HAP-1 (cell line): ENCODE results near the gene E2F7.

Experiments used
- DNase-seq, 2 experiments: peaks; one replicate each; pipeline ENCODE4 v3.0.0-alpha.2; 2016 to 2020; ENCODE audit warnings: low spot score in 2 of 2
- H3K27me3 ChIP-seq: fragments of 250-450 bp; sonication (Bioruptor Pico); 2 replicates; pipeline ENCODE4 v1.5.1; 2020; ENCODE audit warnings: low read depth, mild to moderate bottlenecking, moderate library complexity
- H3K36me3 ChIP-seq: fragments of 250-450 bp; sonication (Bioruptor Pico); replicated peaks from 2 replicates; pipeline ENCODE4 v1.5.1; 2020; ENCODE audit warnings: mild to moderate bottlenecking
- H3K4me1 ChIP-seq: fragments of 250-450 bp; sonication (Bioruptor Pico); 2 replicates; pipeline ENCODE4 v1.5.1; 2020; ENCODE audit warnings: mild to moderate bottlenecking
- H3K4me3 ChIP-seq: fragments of 250-450 bp; sonication (Bioruptor Pico); 2 replicates; pipeline ENCODE4 v1.5.1; 2020; ENCODE audit warnings: mild to moderate bottlenecking, moderate library complexity
- H3K9me3 ChIP-seq: fragments of 250-450 bp; sonication (Bioruptor Pico); 2 replicates; pipeline ENCODE4 v1.5.1; 2020; ENCODE audit warnings: mild to moderate bottlenecking, moderate library complexity
- in situ Hi-C: fragments of 300-500 bp; cut with MboI; formaldehyde crosslinking; loops from 3 replicates; pipeline ENCODE4 v1.14.3; 2020; ENCODE audit warnings: low sequenced_read_pairs, inconsistent platforms, mixed read lengths

The E2F7 gene

DNA sequence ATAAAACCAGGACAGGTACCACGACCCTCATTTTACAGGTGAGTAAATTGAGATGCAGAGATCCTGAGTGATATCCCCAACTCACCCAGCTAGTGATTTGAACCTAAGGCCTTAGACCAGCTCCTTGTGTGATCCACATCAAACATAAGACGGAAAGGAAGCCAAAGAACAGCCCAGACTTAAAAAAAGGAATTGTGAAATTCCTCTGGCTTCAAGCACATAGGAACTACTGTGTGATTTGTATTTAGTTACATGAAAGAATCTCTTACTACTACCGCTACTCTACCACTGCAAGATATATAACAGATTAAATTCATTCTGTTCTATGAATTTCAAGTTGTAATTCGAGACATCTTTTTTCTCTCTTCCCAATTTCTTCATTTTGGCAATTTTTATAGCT lies 10.5 kb downstream of the E2F7 start:
- Histone ChIP-seq H3K27me3 (no peaks in the 10 kb centered on the region), H3K4me1 (peaks cover 7% of the 10 kb centered on the region), H3K36me3 (peaks cover 26% of the 10 kb centered on the region), H3K4me3 (no peak overlapping the region), H3K9me3 (no peaks in the 10 kb centered on the region)
- DNase-seq = no peak
- in situ Hi-C loops = no loop called here

DNA sequence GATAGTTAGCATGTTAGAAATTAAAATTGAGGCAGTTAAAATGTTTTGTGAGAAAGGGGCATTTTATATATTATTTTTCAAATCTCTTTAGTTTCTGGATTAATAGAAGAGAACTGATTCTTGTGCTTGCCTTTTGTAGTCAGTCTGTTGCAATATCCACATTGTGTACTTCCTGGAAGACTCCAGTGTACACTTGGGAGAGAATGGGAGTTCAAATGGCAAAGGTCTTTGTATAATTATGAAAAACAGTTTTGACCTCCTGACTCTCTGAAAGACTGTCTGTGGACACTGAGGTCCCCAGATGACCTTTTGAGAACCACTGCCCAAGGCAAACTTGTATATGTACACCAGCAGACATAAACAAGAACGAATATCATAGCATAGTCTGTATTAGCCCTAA lies 12.1 kb downstream of the E2F7 start:
- no peaks in the 10 kb centered on the region for H3K9me3 ChIP-seq
- no peaks in the 10 kb centered on the region for H3K27me3 ChIP-seq
- peaks cover 39% of the 10 kb centered on the region for H3K36me3 ChIP-seq
- no peak for DNase-seq
- in situ Hi-C loops = no loop called here
- no peak overlapping the region for H3K4me3 ChIP-seq
- H3K4me1 ChIP-seq = peaks cover 7% of the 10 kb centered on the region

- Histone ChIP-seq H3K36me3 (peaks cover 63% of the 10 kb centered on the region), H3K4me3 (no peak overlapping the region), H3K27me3 (no peaks in the 10 kb centered on the region), H3K9me3 (no peaks in the 10 kb centered on the region), H3K4me1 (peaks cover 7% of the 10 kb centered on the region)
- in situ Hi-C loops = no loop called here
- DNase-seq = peak; percentile 45 to 69
Measured at GRCh38 chr12:77049767-77050353, 15.5 kb downstream of the E2F7 start.

GRCh38 chr12:77047341-77048109 lies 17.8 kb downstream of the E2F7 start:
- H3K27me3 ChIP-seq = no peaks in the 10 kb centered on the region
- H3K4me3 ChIP-seq = no peak overlapping the region
- in situ Hi-C loops = no loop called here
- no peak for DNase-seq
- peaks cover 72% of the 10 kb centered on the region for H3K36me3 ChIP-seq
- no peaks in the 10 kb centered on the region for H3K9me3 ChIP-seq
- 0 out of 2 replicates have a peak, but pooled peaks cover 2% of the 10 kb centered on the region for H3K4me1 ChIP-seq

DNA sequence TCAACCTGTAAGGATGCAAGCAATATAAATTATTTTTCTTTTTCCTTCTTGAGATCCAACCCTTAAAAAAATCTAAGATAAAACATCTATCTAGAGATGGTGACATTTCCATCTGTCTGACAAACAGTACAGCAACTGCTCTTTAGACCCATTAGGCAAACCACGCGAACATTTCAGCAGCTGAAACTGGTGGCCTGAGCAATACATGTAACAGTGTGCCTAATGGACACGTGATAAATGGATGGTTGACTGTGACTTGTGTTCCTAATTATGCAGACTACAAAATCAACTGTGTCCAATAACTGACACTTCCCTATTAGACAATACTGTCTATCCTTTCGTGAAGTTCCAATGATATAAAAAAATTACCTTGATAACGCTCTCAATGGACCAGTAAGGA lies 18.9 kb downstream of the E2F7 start:
- in situ Hi-C loops = no loop called here
- no peak for DNase-seq
- Histone ChIP-seq H3K4me3 (no peak overlapping the region), H3K27me3 (no peaks in the 10 kb centered on the region), H3K4me1 (no peaks in the 10 kb centered on the region), H3K9me3 (no peaks in the 10 kb centered on the region), H3K36me3 (peaks cover 80% of the 10 kb centered on the region)

GRCh38 chr12:77045183-77045582 lies 20.2 kb downstream of the E2F7 start:
- H3K27me3 ChIP-seq = no peaks in the 10 kb centered on the region
- peaks cover 80% of the 10 kb centered on the region for H3K36me3 ChIP-seq
- in situ Hi-C loops = no loop called here
- DNase-seq = no peak
- no peaks in the 10 kb centered on the region for H3K9me3 ChIP-seq
- no peak overlapping the region for H3K4me3 ChIP-seq
- H3K4me1 ChIP-seq = no peaks in the 10 kb centered on the region

GRCh38 chr12:77044721-77045120 lies 20.6 kb downstream of the E2F7 start:
- Histone ChIP-seq H3K4me1 (no peaks in the 10 kb centered on the region), H3K36me3 (peaks cover 84% of the 10 kb centered on the region), H3K9me3 (no peaks in the 10 kb centered on the region), H3K4me3 (no peak overlapping the region), H3K27me3 (no peaks in the 10 kb centered on the region)
- DNase-seq = no peak
- in situ Hi-C loops = no loop called here

GRCh38 chr12:77042833-77043232 lies 22.5 kb downstream of the E2F7 start:
- Histone ChIP-seq H3K4me3 (no peak overlapping the region), H3K36me3 (peaks cover 81% of the 10 kb centered on the region), H3K4me1 (no peaks in the 10 kb centered on the region; the same call in 1 of the 2 replicates), H3K9me3 (no peaks in the 10 kb centered on the region), H3K27me3 (no peaks in the 10 kb centered on the region)
- in situ Hi-C loops = no loop called here
- DNase-seq = no peak

GRCh38 chr12:77040231-77040630 lies 25.1 kb downstream of the E2F7 start:
- DNase-seq = no peak
- in situ Hi-C loops = no loop called here
- no peaks in the 10 kb centered on the region for H3K9me3 ChIP-seq
- H3K27me3 ChIP-seq = no peaks in the 10 kb centered on the region
- no peaks in the 10 kb centered on the region; the same call in 1 of the 2 replicates for H3K4me1 ChIP-seq
- peaks cover 61% of the 10 kb centered on the region for H3K36me3 ChIP-seq
- no peak overlapping the region for H3K4me3 ChIP-seq

- H3K4me3 ChIP-seq = no peak overlapping the region
- in situ Hi-C loops = no loop called here
Measured at GRCh38 chr12:77035226-77035625, 30.1 kb downstream of the E2F7 start.

DNA sequence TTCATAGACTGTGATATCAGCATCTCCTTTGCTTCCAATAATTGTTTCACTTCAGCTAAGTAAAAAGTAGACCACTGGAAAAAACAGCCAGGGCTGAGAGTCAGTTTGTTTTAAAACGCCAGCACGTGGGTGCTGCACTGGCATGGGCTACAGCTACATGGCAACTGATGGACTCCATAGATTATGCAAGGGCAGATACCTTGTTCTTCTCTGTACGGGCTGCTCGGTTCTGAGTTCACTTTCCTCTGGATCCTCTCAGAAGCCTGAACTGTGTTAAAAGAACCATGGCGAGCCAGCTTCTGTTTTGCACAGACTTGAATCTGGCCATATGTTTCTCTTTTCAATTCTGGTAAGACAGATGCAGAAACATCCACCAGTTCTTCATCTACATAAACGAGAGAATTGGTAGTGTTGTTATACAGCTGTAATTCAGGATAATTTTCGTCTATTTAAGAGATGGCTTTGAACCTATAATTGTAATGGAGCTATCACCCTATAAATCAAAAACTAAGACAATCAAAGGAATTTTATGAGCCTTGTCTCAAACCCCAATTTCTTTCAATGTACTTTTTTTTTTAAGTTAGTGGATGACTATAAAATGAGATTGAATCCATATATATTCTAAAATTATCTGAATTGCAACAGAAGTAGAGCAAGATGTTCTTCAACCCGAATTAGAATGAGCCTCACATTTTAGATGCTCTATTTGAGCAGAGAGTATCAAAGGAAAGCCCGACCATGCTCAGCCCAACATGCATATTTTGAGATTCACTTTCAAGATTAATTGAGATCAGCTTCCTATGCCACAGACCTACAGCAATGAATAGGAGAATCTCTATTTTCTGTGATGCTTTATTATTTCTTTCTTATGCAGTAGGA lies 31.5 kb downstream of the E2F7 start:
- in situ Hi-C loops = no loop called here

More at GRCh38 chr12:77035226-77035625, 30.1 kb downstream of the E2F7 start:
- H3K4me1 ChIP-seq = no peaks in the 10 kb centered on the region; the same call in 1 of the 2 replicates
- H3K9me3 ChIP-seq = no peaks in the 10 kb centered on the region
- peaks cover 55% of the 10 kb centered on the region for H3K36me3 ChIP-seq
- DNase-seq = no peak
- H3K27me3 ChIP-seq = no peaks in the 10 kb centered on the region

DNA sequence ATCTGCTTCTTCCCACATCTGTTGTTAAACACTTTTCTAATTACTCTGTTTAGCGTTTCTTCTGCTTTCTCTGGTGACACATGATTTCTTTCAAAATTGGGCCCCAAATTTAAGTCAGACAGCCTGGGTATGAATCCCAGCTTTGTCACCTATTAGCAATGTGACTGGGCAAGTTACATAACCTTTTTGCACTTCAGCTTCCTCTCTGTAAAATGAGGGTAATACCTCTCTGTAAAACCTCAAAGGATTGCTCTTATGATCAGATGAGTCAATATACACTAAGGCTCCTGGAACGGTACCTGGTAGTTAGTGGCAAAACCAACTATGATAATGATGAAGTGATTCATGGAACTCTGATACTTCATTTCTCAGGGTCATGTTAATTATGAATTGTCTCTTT lies 33.0 kb downstream of the E2F7 start:
- Histone ChIP-seq H3K36me3 (peaks cover 57% of the 10 kb centered on the region), H3K4me3 (no peak overlapping the region), H3K27me3 (no peaks in the 10 kb centered on the region), H3K4me1 (no peaks in the 10 kb centered on the region), H3K9me3 (no peaks in the 10 kb centered on the region)
- in situ Hi-C loops = no loop called here
- no peak for DNase-seq

More for the DNA sequence above, 31.5 kb downstream of the E2F7 start:
- no peak for DNase-seq
- H3K4me3 ChIP-seq = no peak overlapping the region
- H3K27me3 ChIP-seq = no peaks in the 10 kb centered on the region
- H3K4me1 ChIP-seq = no peaks in the 10 kb centered on the region; the same call in 1 of the 2 replicates
- H3K9me3 ChIP-seq = no peaks in the 10 kb centered on the region
- peaks cover 56% of the 10 kb centered on the region for H3K36me3 ChIP-seq

DNA sequence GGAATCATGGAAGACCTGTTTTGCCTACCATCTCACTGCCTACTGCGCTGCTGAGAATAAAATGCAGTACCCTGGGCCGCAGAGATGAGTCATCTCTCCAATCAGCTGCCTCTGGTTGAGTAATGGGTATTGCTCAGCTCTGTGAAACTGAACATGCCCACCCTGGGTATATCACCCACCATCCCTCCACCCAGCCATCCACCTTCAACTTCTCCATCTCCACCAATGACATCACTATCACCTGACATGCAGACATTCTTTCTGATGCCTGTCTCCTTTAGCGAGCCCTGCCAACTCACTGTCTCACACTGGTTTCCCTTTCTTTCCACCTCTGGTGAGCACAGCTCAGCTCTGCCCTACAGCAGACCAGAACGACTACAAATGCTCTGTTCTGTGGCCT lies 33.6 kb downstream of the E2F7 start:
- Histone ChIP-seq H3K36me3 (peaks cover 61% of the 10 kb centered on the region), H3K27me3 (no peaks in the 10 kb centered on the region), H3K4me3 (no peak overlapping the region), H3K4me1 (no peaks in the 10 kb centered on the region), H3K9me3 (no peaks in the 10 kb centered on the region)
- DNase-seq = no peak
- in situ Hi-C loops = no loop called here
